Osteoblast (primary cell): ENCODE measurements around the gene GP5. TPM values are rescaled to one million over a fixed set of nuclear protein-coding genes. Genes with fewer than 3 reads are reported as not detected.

ENCODE experiments used
- DNase-seq: peaks from one replicate; pipeline ENCODE4 v3.0.0; 2011; ENCODE audit warnings: low spot score, mixed read lengths; ENCODE audit not compliant: insufficient read length; ENCODE audit errors: missing footprints
- H2AFZ ChIP-seq: 2 replicates; pipeline ENCODE4 v1.6.0; 2011; ENCODE audit warnings: mild to moderate bottlenecking, low read length
- H3K27ac ChIP-seq: 2 replicates; pipeline ENCODE4 v1.5.1; 2011; ENCODE audit warnings: mild to moderate bottlenecking, low read depth, low read length, moderate library complexity
- H3K27me3 ChIP-seq: 2 replicates; pipeline ENCODE4 v1.6.0; 2012; ENCODE audit warnings: mild to moderate bottlenecking, control low read depth, inconsistent platforms, low read length, moderate library complexity; ENCODE audit not compliant: insufficient read depth
- H3K36me3 ChIP-seq: 2 replicates; pipeline ENCODE4 v1.5.1; 2011; ENCODE audit warnings: mild to moderate bottlenecking, low read length, control low read depth, moderate library complexity; ENCODE audit not compliant: insufficient read depth
- H3K4me1 ChIP-seq: 2 replicates; pipeline ENCODE4 v1.5.1; 2011; ENCODE audit warnings: mild to moderate bottlenecking, low read length, control low read depth, moderate library complexity; ENCODE audit not compliant: insufficient read depth
- H3K4me2 ChIP-seq: 2 replicates; pipeline ENCODE4 v1.6.0; 2011; ENCODE audit warnings: mild to moderate bottlenecking, low read length; ENCODE audit not compliant: insufficient read depth
- H3K4me3 ChIP-seq: fragments of 200-600 bp; sonication (generic); 3 replicates; pipeline ENCODE4 v1.5.1; 2012; ENCODE audit warnings: mild to moderate bottlenecking, low read length, inconsistent platforms; ENCODE audit not compliant: insufficient read depth
- H3K79me2 ChIP-seq: 2 replicates; pipeline ENCODE4 v1.6.0; 2012; ENCODE audit warnings: mild to moderate bottlenecking, low read length, control low read depth, inconsistent platforms; ENCODE audit not compliant: insufficient read depth
- H3K9me3 ChIP-seq: 2 replicates; pipeline ENCODE4 v1.5.1; 2011; ENCODE audit warnings: low read depth, low read length, control low read depth
- H4K20me1 ChIP-seq: 2 replicates; pipeline ENCODE4 v1.6.0; 2012; ENCODE audit warnings: mild to moderate bottlenecking, low read length, control low read depth; ENCODE audit not compliant: insufficient read depth
- total RNA-seq: library from RNA; depleted of rRNA; stranded (reverse); fragments of >200 nt; gene quantifications from 2 replicates; pipeline ENCODE4 v1.2.3, GENCODE V29; 2012
- TF ChIP-seq, protein P1 (sequence below): IDR thresholded peaks from 2 replicates; pipeline ENCODE4 v1.5.1; 2011; ENCODE audit warnings: mild to moderate bottlenecking, low read depth, low read length, moderate library complexity; ENCODE audit errors: extremely low read depth

The GP5 gene
- total RNA-seq, 1 donor: 0.36 TPM

DNA sequence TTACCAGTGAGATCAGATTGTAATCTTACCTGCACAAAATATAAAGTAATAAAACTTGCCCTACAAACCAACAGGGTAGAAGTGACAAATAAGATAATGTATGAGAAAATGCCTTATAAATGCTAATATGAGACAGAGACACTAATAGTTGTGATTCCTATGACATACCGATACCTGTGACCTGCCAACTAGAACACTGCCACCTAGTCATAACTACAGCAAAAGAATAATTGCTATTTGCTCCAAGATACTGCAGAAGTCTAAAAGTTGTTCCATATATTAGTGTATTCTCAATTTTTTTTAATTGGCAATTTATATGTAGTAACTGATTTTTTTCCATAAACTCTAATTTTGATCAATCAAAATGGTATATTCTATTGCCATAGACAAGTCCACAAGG lies 25.3 kb upstream of the GP5 start:
- H4K20me1 ChIP-seq: peaks cover 21% of the 10 kb centered on the region
- H3K79me2 ChIP-seq: peaks cover 34% of the 10 kb centered on the region
- DNase-seq: no peak
- H3K4me2 ChIP-seq: no peak overlapping the region
- peaks cover 73% of the 10 kb centered on the region for H3K36me3 ChIP-seq
- H3K4me3 ChIP-seq: no peak overlapping the region
- peaks cover 11% of the 10 kb centered on the region for H3K4me1 ChIP-seq
- H3K27ac ChIP-seq: no peak overlapping the region
- H2AFZ ChIP-seq: no peak overlapping the region
- no peaks in the 10 kb centered on the region for H3K9me3 ChIP-seq
- no peaks in the 10 kb centered on the region for H3K27me3 ChIP-seq
- TF ChIP-seq, protein P1, sequence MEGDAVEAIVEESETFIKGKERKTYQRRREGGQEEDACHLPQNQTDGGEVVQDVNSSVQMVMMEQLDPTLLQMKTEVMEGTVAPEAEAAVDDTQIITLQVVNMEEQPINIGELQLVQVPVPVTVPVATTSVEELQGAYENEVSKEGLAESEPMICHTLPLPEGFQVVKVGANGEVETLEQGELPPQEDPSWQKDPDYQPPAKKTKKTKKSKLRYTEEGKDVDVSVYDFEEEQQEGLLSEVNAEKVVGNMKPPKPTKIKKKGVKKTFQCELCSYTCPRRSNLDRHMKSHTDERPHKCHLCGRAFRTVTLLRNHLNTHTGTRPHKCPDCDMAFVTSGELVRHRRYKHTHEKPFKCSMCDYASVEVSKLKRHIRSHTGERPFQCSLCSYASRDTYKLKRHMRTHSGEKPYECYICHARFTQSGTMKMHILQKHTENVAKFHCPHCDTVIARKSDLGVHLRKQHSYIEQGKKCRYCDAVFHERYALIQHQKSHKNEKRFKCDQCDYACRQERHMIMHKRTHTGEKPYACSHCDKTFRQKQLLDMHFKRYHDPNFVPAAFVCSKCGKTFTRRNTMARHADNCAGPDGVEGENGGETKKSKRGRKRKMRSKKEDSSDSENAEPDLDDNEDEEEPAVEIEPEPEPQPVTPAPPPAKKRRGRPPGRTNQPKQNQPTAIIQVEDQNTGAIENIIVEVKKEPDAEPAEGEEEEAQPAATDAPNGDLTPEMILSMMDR: no peak

- Histone ChIP-seq H3K4me2 (no peak overlapping the region), H2AFZ (no peak overlapping the region), H3K79me2 (peaks cover 43% of the 10 kb centered on the region), H3K36me3 (peaks cover 73% of the 10 kb centered on the region), H4K20me1 (peaks cover 25% of the 10 kb centered on the region), H3K9me3 (no peaks in the 10 kb centered on the region), H3K27ac (no peak overlapping the region), H3K27me3 (no peaks in the 10 kb centered on the region), H3K4me3 (no peak overlapping the region), H3K4me1 (peaks cover 11% of the 10 kb centered on the region)
- TF ChIP-seq, protein P1: no peak
- DNase-seq: no peak
Observed at GRCh38 chr3:194423317-194423716, 24.3 kb upstream of the GP5 start.

DNA sequence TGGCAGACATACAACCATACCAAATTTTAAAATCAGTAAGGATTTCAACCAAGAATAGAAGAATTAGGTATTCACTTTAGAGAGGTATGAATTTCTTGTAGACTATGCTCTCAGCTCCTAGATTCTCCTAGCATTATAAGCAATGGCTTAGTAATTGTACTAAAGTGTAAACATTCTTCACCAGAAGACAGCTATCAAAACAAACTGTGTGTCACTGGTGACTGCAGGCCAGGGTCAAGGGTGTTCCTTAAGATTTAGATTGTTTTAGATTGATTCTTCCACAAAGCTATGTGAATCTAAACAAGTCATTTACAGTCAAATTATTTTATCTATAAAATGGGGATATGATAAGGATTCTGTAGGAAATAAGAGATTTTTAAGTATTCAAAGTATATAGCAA lies 23.1 kb upstream of the GP5 start:
- H3K36me3 ChIP-seq: peaks cover 73% of the 10 kb centered on the region
- peak overlapping the region; percentile 52 for H3K27ac ChIP-seq

DNA sequence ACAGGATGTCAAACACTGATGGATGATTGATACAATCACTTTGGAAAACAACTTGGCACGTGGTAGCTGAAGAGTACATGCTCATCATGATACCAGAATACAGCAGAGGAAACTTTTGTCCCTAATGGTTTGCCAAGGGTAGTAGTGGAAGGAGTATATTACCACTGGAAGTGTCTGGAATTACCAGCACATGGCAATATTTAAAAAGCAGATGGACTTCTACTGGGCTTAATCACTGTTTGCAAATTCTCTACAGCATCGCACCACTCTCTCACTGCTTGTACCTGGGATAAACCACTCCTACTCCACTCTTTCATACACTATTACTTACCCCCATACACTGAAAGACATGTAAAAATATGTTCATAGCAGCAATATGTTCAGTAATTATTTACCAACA lies 19.6 kb upstream of the GP5 start:
- H3K4me3 ChIP-seq: no peak overlapping the region
- TF ChIP-seq, protein P1: no peak
- H2AFZ ChIP-seq: no peak overlapping the region
- peaks cover 11% of the 10 kb centered on the region for H3K4me1 ChIP-seq
- H4K20me1 ChIP-seq: peaks cover 21% of the 10 kb centered on the region
- no peaks in the 10 kb centered on the region for H3K9me3 ChIP-seq
- H3K79me2 ChIP-seq: peaks cover 45% of the 10 kb centered on the region
- no peaks in the 10 kb centered on the region for H3K27me3 ChIP-seq
- H3K27ac ChIP-seq: peak overlapping the region; percentile 24
- H3K36me3 ChIP-seq: peaks cover 69% of the 10 kb centered on the region
- DNase-seq: no peak
- no peak overlapping the region for H3K4me2 ChIP-seq

More for the DNA sequence above, 23.1 kb upstream of the GP5 start:
- peaks cover 44% of the 10 kb centered on the region for H3K79me2 ChIP-seq
- no peak overlapping the region for H2AFZ ChIP-seq
- no peaks in the 10 kb centered on the region for H3K27me3 ChIP-seq
- H3K4me1 ChIP-seq: peaks cover 11% of the 10 kb centered on the region
- peak; percentile 73 for DNase-seq
- peaks cover 25% of the 10 kb centered on the region for H4K20me1 ChIP-seq
- H3K4me2 ChIP-seq: no peak overlapping the region
- no peak overlapping the region for H3K4me3 ChIP-seq
- TF ChIP-seq, protein P1: no peak
- H3K9me3 ChIP-seq: no peaks in the 10 kb centered on the region
